Pancreas (tissue), 10 donors: ENCODE data around the gene ETV4. TPM values are rescaled to one million over a fixed set of nuclear protein-coding genes. Genes with fewer than 3 reads are reported as not detected.

Experiments
- ATAC-seq, 4 donors: fragments of 200-7000 bp; cut with Tn5 transposase; one replicate each; pipeline versions ENCODE4 v1.8.0 to v1.9.1; 2020; ENCODE audit warnings: mild to moderate bottlenecking in 4 of 4, moderate library complexity in 4 of 4
- DNase-seq, 6 donors: peaks; one replicate each; pipeline ENCODE4 v3.0.0-alpha.2; 2020
- FAIRE-seq: peaks from 2 replicates; lab custom pipeline; 2012; peaks lifted over from hg19 to GRCh38; lab: Jason Lieb, UNC
- H3K27ac ChIP-seq, 4 donors: fragments of 200-600 bp; sonication (generic); 1 replicate in 3 of 4; 2 replicates in 1 of 4; pipeline versions ENCODE4 v1.5.0 to v1.8.0; 2020
- H3K27me3 ChIP-seq, 4 donors: fragments of 200-600 bp; one replicate each; pipeline ENCODE4 v1.8.0; 2021
- H3K36me3 ChIP-seq, 3 donors: fragments of 200-600 bp; sonication (generic) in 1 of 3; one replicate each; pipeline versions ENCODE4 v1.5.0 to v1.8.0; 2020 to 2021
- H3K4me1 ChIP-seq, 3 donors: fragments of 200-600 bp; one replicate each; pipeline ENCODE4 v1.8.0; 2021
- H3K4me3 ChIP-seq, 4 donors: fragments of 200-600 bp; sonication (generic) in 2 of 4; one replicate each; pipeline versions ENCODE4 v1.5.0 to v1.8.0; 2020 to 2021
- H3K9me3 ChIP-seq, 4 donors: fragments of 200-600 bp; one replicate each; pipeline ENCODE4 v1.8.0; 2021
- CTCF ChIP-seq, 4 donors: fragments of 200-600 bp; sonication (generic) in 3 of 4; IDR thresholded peaks; one replicate each; pipeline versions ENCODE4 v1.5.0 to v1.8.0; 2021; ENCODE audit warnings: antibody characterized with exemption in 4 of 4
- WGBS, 2 donors: extraction: QIAGEN DNeasy Blood & Tissue Kit; methylation state at CpG; one replicate each; pipeline ENCODE4 v1.1.7; 2013; 5-methylcytosine and 5-hydroxymethylcytosine counted together
- intact Hi-C, 3 donors: fragments of 100-400 bp; cut with DNase I; formaldehyde crosslinking; loops; one replicate each; pipeline versions ENCODE4 v1.11.1 to v1.14.2; 2022
- polyA plus RNA-seq, 2 donors: library from polyadenylated mRNA; stranded (reverse); fragments of 200-250 nt; gene quantifications; one replicate each; pipeline ENCODE4 v1.2.3, GENCODE V29; 2013
- total RNA-seq, 6 donors: library from RNA; stranded (reverse); fragmentation: NEBNext Ultra II Directional in 4 of 6; extraction: Animal tissue kit (Norgen Biotek cat#: 25700) in 4 of 6; gene quantifications; one replicate each; pipeline versions ENCODE4 v1.2.1 to v1.2.4, GENCODE V29; 2021 to 2023
- donor health status: healthy with polysubstance abuse.
- donor health status: DM: no; HTN: no; CAD: no; lungs with moderate emphysema.
- donor health status: DM: no; HTN: no; CAD: no.
- donor health status: control.
- donor health status: control.
- donor health status: Bipolar disorder and iron deficiency.
- donor health status: DM: yes; HTN: yes; CAD: no.
- donor health status: DM: no; HTN: no; CAD: no.
- donor health status: DM: no; HTN: no; CAD: no.
- donor health status: DM: yes; HTN: yes; CAD: no.

The ETV4 gene
- total and polyA plus RNA-seq, 8 donors, result 1.7 to 16.4 (median 5.0) TPM

GRCh38 chr17:43543771-43544575 is 2.2 kb downstream of the ETV4 start:
- Histone ChIP-seq H3K27me3 (no peaks in the 10 kb centered on the region), H3K36me3 (no peaks in the 10 kb centered on the region), H3K27ac (peak overlapping the region in 2 of 4 donors; percentile 41 to 55), H3K4me1 (peaks cover 0 to 7% (median 4%) of the 10 kb centered on the region in 3 donors), H3K4me3 (no peak overlapping the region), H3K9me3 (no peaks in the 10 kb centered on the region)
- DNase-seq (peak in 1 of 6 donors; percentile 10), ATAC-seq (no peak), FAIRE-seq (no peak)
- WGBS, 2 donors, result 35 to 39% methylated on average over 7 of the region's 7 CpGs
- no peak for TF ChIP-seq CTCF (IDR thresholded peaks at IDR 0.05)
- intact Hi-C loops, result no loop called here

GRCh38 chr17:43543300-43543699 is 2.8 kb downstream of the ETV4 start:
- Histone ChIP-seq H3K4me1 (peaks cover 0 to 7% (median 4%) of the 10 kb centered on the region in 3 donors), H3K27me3 (no peaks in the 10 kb centered on the region), H3K9me3 (no peaks in the 10 kb centered on the region), H3K36me3 (no peaks in the 10 kb centered on the region), H3K27ac (no peak overlapping the region), H3K4me3 (no peak overlapping the region)
- DNase-seq (no peak), ATAC-seq (no peak), FAIRE-seq (no peak)
- 47 to 54% methylated on average over 4 of the region's 4 CpGs for WGBS, 2 donors
- intact Hi-C loops, result no loop called here
- TF ChIP-seq CTCF (IDR thresholded peaks at IDR 0.05), result no peak

GRCh38 chr17:43542859-43543258 is 3.3 kb downstream of the ETV4 start:
- no peak for TF ChIP-seq CTCF (IDR thresholded peaks at IDR 0.05)
- 80 to 86% methylated on average over 6 to 8 of the region's 8 CpGs for WGBS, 2 donors

GRCh38 chr17:43540821-43541674 is 5.1 kb downstream of the ETV4 start:
- intact Hi-C loops, result no loop called here
- ATAC-seq (no peak), FAIRE-seq (no peak), DNase-seq (no peak)
- Histone ChIP-seq H3K9me3 (no peaks in the 10 kb centered on the region), H3K27ac (no peak overlapping the region), H3K4me1 (peaks cover 0 to 4% (median 0%) of the 10 kb centered on the region in 3 donors), H3K4me3 (no peak overlapping the region), H3K36me3 (no peaks in the 10 kb centered on the region), H3K27me3 (no peaks in the 10 kb centered on the region)
- no peak for TF ChIP-seq CTCF (IDR thresholded peaks at IDR 0.05)
- 62 to 72% methylated on average over 11 of the region's 11 CpGs for WGBS, 2 donors

More at GRCh38 chr17:43542859-43543258, 3.3 kb downstream of the ETV4 start:
- FAIRE-seq, result no peak
- Histone ChIP-seq H3K27me3 (no peaks in the 10 kb centered on the region), H3K4me1 (peaks cover 0 to 7% (median 4%) of the 10 kb centered on the region in 3 donors), H3K27ac (no peak overlapping the region), H3K36me3 (no peaks in the 10 kb centered on the region), H3K4me3 (no peak overlapping the region), H3K9me3 (no peaks in the 10 kb centered on the region)
- DNase-seq, result no peak
- ATAC-seq, result no peak
- intact Hi-C loops, result no loop called here
